OCI-LY3 (cell line): Measurements from ENCODE around the gene CFAP20.

ENCODE experiments used
- H2AFZ ChIP-seq: fragments of 200-600, 300-600 bp; shearing (Covaris generic); 2 replicates; pipeline ENCODE4 v1.6.0; 2014; ENCODE audit warnings: antibody characterized with exemption, low read depth, low read length
- H3K27ac ChIP-seq: fragments of 200-600, 300-600 bp; sonication (generic); 2 replicates; pipeline ENCODE4 v1.5.1; 2014; ENCODE audit warnings: mild to moderate bottlenecking, low read length, moderate library complexity, mixed read lengths
- H3K27me3 ChIP-seq: fragments of 200-600, 300-600 bp; sonication (generic); 2 replicates; pipeline ENCODE4 v1.6.1; 2014; ENCODE audit warnings: low read depth, low read length, mixed read lengths
- H3K36me3 ChIP-seq: fragments of 200-600, 300-600 bp; sonication (generic); replicated peaks from 2 replicates; pipeline ENCODE3; 2014; ENCODE audit warnings: low read depth, low read length, mixed read lengths
- H3K4me1 ChIP-seq: fragments of 300-600, 200-600 bp; sonication (generic); 2 replicates; pipeline ENCODE4 v1.6.1; 2014; ENCODE audit warnings: low read length, mixed read lengths
- H3K4me2 ChIP-seq: fragments of 200-600, 300-600 bp; sonication (generic); 2 replicates; pipeline ENCODE4 v1.6.1; 2014; ENCODE audit warnings: low read length, mixed read lengths
- H3K4me3 ChIP-seq: fragments of 300-600, 200-600 bp; sonication (generic); 2 replicates; pipeline ENCODE4 v1.5.1; 2014; ENCODE audit warnings: antibody characterized with exemption, mild to moderate bottlenecking, low read length, moderate library complexity
- H3K79me2 ChIP-seq: fragments of 300-600, 200-600 bp; shearing (Covaris generic); 2 replicates; pipeline ENCODE4 v1.6.1; 2014; ENCODE audit warnings: mild to moderate bottlenecking, low read length, mixed read lengths
- H3K9ac ChIP-seq: fragments of 300-600, 200-600 bp; shearing (Covaris generic); 2 replicates; pipeline ENCODE4 v1.6.0; 2014; ENCODE audit warnings: mild to moderate bottlenecking, low read length, moderate library complexity
- H3K9me3 ChIP-seq: fragments of 200-600, 300-600 bp; shearing (Covaris generic); 2 replicates; pipeline ENCODE4 v1.6.1; 2014; ENCODE audit warnings: low read length, mixed read lengths; ENCODE audit not compliant: insufficient read depth
- H4K20me1 ChIP-seq: fragments of 200-600, 300-600 bp; sonication (generic); 2 replicates; pipeline ENCODE4 v1.6.1; 2016; ENCODE audit warnings: low read length, mixed read lengths; ENCODE audit not compliant: insufficient read depth
- CTCF ChIP-seq: fragments of 200-600, 300-600 bp; sonication (generic); IDR thresholded peaks from 2 replicates; pipeline ENCODE4 v1.5.1; 2014; ENCODE audit warnings: antibody characterized with exemption, low read length, low read depth
- EZH2phosphoT487 ChIP-seq: fragments of 200-600 bp; shearing (Covaris generic); IDR thresholded peaks from 2 replicates; pipeline ENCODE4 v1.6.1; 2018; ENCODE audit warnings: antibody characterized with exemption, mixed run types, low read depth

The CFAP20 gene

GRCh38 chr16:58148099-58148498, 18.9 kb upstream of the CFAP20 start:
- Histone ChIP-seq H3K4me3 (no peak overlapping the region), H2AFZ (no peak overlapping the region), H4K20me1 (no peaks in the 10 kb centered on the region), H3K9me3 (no peaks in the 10 kb centered on the region), H3K79me2 (no peaks in the 10 kb centered on the region), H3K4me2 (no peak overlapping the region), H3K9ac (no peak overlapping the region), H3K4me1 (no peaks in the 10 kb centered on the region), H3K27ac (no peak overlapping the region), H3K36me3 (no peaks in the 10 kb centered on the region), H3K27me3 (no peaks in the 10 kb centered on the region)
- no peak for TF ChIP-seq CTCF
- TF ChIP-seq EZH2phosphoT487: no peak

DNA sequence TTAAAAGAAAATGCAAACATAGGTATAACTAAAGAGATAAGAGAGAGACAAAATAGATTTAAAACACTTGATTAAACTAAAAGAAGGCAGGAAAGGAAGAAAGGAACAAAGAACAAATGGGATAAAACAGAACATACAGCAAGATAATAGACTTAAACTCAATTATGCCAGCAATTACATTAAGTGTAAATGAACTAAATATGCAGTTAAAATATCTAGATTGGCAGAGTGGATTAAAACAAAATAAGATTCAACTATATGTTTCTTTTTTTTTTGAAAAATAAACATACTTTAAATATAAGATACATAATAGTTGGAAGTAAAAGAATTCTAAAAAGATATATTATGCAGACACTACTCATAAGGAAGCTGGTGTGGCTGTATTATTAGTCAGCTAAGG, 9.7 kb upstream of the CFAP20 start:
- Histone ChIP-seq H3K27ac (no peak overlapping the region), H4K20me1 (no peaks in the 10 kb centered on the region), H3K4me2 (no peak overlapping the region), H3K9me3 (no peaks in the 10 kb centered on the region), H2AFZ (no peak overlapping the region), H3K4me3 (no peak overlapping the region), H3K4me1 (no peaks in the 10 kb centered on the region), H3K9ac (no peak overlapping the region), H3K79me2 (no peaks in the 10 kb centered on the region), H3K27me3 (no peaks in the 10 kb centered on the region), H3K36me3 (no peaks in the 10 kb centered on the region)
- TF ChIP-seq CTCF (no peak), EZH2phosphoT487 (no peak)

- H3K79me2 ChIP-seq: no peaks in the 10 kb centered on the region
- no peak overlapping the region for H3K4me3 ChIP-seq
- no peaks in the 10 kb centered on the region for H4K20me1 ChIP-seq
- no peak overlapping the region for H3K4me2 ChIP-seq
- no peaks in the 10 kb centered on the region for H3K36me3 ChIP-seq
- TF ChIP-seq EZH2phosphoT487 (no peak), CTCF (no peak)
- no peaks in the 10 kb centered on the region for H3K27me3 ChIP-seq
- no peaks in the 10 kb centered on the region for H3K9me3 ChIP-seq
- no peaks in the 10 kb centered on the region for H3K4me1 ChIP-seq
- no peak overlapping the region for H2AFZ ChIP-seq
- H3K9ac ChIP-seq: no peak overlapping the region
- H3K27ac ChIP-seq: no peak overlapping the region
Measured at GRCh38 chr16:58137581-58137980, 8.4 kb upstream of the CFAP20 start.

DNA sequence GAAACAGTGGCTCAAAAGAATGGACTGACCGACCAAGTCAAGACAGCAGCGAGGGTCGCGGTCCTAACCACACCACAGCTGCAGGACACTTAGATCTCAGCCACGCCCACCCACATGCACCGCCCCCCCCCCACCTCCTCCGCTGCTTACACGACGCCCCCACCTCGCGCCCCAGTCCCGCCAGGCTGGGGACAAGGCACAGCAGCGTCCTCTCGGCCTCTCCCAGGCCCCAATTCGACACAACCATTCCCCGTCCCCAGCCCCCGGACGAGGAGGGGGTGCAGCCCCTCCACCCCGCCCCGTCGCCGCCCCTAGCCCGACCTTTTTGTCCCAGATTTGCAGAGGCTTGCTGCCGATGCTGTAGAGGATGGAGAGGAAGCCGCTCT, 477 bp downstream of the CFAP20 start:
- Histone ChIP-seq H4K20me1 (peaks cover 46% of the 10 kb centered on the region), H3K4me3 (peak overlapping the region; percentile 94), H3K9me3 (no peaks in the 10 kb centered on the region), H3K4me2 (peak overlapping the region; percentile 97), H3K36me3 (peaks cover 9% of the 10 kb centered on the region), H3K27ac (peak overlapping the region; percentile 70), H2AFZ (peak overlapping the region; percentile 78; the same call in 1 of the 2 replicates), H3K79me2 (peaks cover 52% of the 10 kb centered on the region), H3K9ac (peak overlapping the region; percentile 91), H3K4me1 (peaks cover 30% of the 10 kb centered on the region), H3K27me3 (no peaks in the 10 kb centered on the region)
- TF ChIP-seq EZH2phosphoT487 (no peak), CTCF (no peak)
